ENCODE measurements around the gene POLR1A.
A peak's percentile ranks its signal among the peaks of the same experiment; 100 is the strongest.

POLR1A gene

GRCh38 chr2:86027196-86027921 lies 78.3 kb downstream of the POLR1A start:
- no peak overlapping the region for H3K4me3 ChIP-seq (ENCODE audit: control insufficient read depth, low read depth, low read length)
- DNase-seq (ENCODE audit: low read depth) = no peak
- no peak for TF ChIP-seq CTCF (conservative IDR thresholded peaks at IDR 0.05; ENCODE audit: control insufficient read depth, insufficient read depth, low read depth, low read length)

GRCh38 chr2:86026744-86027065 lies 79.0 kb downstream of the POLR1A start:
- H3K4me3 ChIP-seq (ENCODE audit: control insufficient read depth, low read depth, low read length) = no peak overlapping the region
- no peak for TF ChIP-seq CTCF (conservative IDR thresholded peaks at IDR 0.05; ENCODE audit: control insufficient read depth, insufficient read depth, low read depth, low read length)
- no peak for DNase-seq (ENCODE audit: low read depth)

GRCh38 chr2:86025976-86026743 lies 79.5 kb downstream of the POLR1A start:
- DNase-seq (ENCODE audit: low read depth) = no peak
- TF ChIP-seq CTCF (conservative IDR thresholded peaks at IDR 0.05; ENCODE audit: control insufficient read depth, insufficient read depth, low read depth, low read length) = no peak
- no peak overlapping the region for H3K4me3 ChIP-seq (ENCODE audit: control insufficient read depth, low read depth, low read length)

- DNase-seq (ENCODE audit: low read depth) = no peak
- peak; percentile 7 for TF ChIP-seq CTCF (conservative IDR thresholded peaks at IDR 0.05; ENCODE audit: control insufficient read depth, insufficient read depth, low read depth, low read length)
- H3K4me3 ChIP-seq (ENCODE audit: control insufficient read depth, low read depth, low read length) = no peak overlapping the region
Observed at GRCh38 chr2:86025229-86025820, 80.4 kb downstream of the POLR1A start.

GRCh38 chr2:86023366-86023712 lies 82.3 kb downstream of the POLR1A start:
- H3K4me3 ChIP-seq (ENCODE audit: control insufficient read depth, low read depth, low read length) = no peak overlapping the region
- TF ChIP-seq CTCF (conservative IDR thresholded peaks at IDR 0.05; ENCODE audit: control insufficient read depth, insufficient read depth, low read depth, low read length) = no peak
- no peak for DNase-seq (ENCODE audit: low read depth)

GRCh38 chr2:86022661-86023365 lies 82.9 kb downstream of the POLR1A start:
- no peak overlapping the region for H3K4me3 ChIP-seq (ENCODE audit: control insufficient read depth, low read depth, low read length)
- no peak for TF ChIP-seq CTCF (conservative IDR thresholded peaks at IDR 0.05; ENCODE audit: control insufficient read depth, insufficient read depth, low read depth, low read length)
- no peak for DNase-seq (ENCODE audit: low read depth)

Data from fibroblast of mammary gland (primary cell).